Memory B cell (primary cell): Measurements from ENCODE around the gene OVCA2.

Experiments
- ATAC-seq: fragments of 150-1000 bp; cut with Tn5 transposase; 2 replicates; pipeline ENCODE4 v1.10.0; 2021; ENCODE audit warnings: low read depth, mild to moderate bottlenecking, moderate library complexity
- DNase-seq, 2 donors: peaks; one replicate each; pipeline ENCODE4 v3.0.0; 2022; ENCODE audit warnings: low spot score in 2 of 2
- H3K27ac Mint-ChIP-seq: one replicate; pipeline ENCODE4 v1.8.0; 2022; ENCODE audit warnings: mild to moderate bottlenecking, moderate library complexity, mixed read lengths
- H3K27me3 Mint-ChIP-seq: one replicate; pipeline ENCODE4 v1.8.0; 2022; ENCODE audit warnings: mixed read lengths
- H3K36me3 Mint-ChIP-seq: one replicate; pipeline ENCODE4 v1.8.0; 2022; ENCODE audit warnings: mild to moderate bottlenecking, mixed read lengths
- H3K4me1 Mint-ChIP-seq: one replicate; pipeline ENCODE4 v1.8.0; 2022; ENCODE audit warnings: mixed read lengths
- H3K4me3 Mint-ChIP-seq: one replicate; pipeline ENCODE4 v1.8.0; 2022; ENCODE audit warnings: mild to moderate bottlenecking, moderate library complexity, mixed read lengths
- H3K9me3 Mint-ChIP-seq: one replicate; pipeline ENCODE4 v1.8.0; 2022; ENCODE audit warnings: mixed read lengths

Gene OVCA2

DNA sequence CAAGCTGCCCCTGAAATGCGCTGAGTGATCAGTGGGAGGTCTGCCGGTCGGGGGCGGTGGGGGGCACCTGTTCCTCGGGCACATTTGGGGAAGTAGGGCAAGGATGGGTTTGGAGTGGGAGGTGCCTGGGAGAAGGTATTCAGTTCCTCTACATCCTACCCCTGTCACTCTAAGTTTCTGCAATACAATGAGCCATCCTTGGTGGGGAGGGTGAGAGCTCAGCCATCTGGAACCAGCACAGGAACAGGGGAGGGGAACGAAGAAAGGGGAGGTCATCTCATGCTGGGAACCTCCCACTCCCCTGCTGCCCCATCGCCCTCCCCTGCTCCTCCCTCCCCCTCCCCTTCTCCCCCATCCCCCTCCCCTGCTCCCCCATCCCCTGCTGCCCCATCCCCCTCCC is 7.7 kb upstream of the OVCA2 start:
- no peaks in the 10 kb centered on the region for H3K27me3 Mint-ChIP-seq
- H3K4me1 Mint-ChIP-seq: peaks cover 17% of the 10 kb centered on the region
- no peak for ATAC-seq
- no peak for DNase-seq
- H3K36me3 Mint-ChIP-seq: peaks cover 12% of the 10 kb centered on the region
- H3K4me3 Mint-ChIP-seq: no peak overlapping the region
- no peak overlapping the region for H3K27ac Mint-ChIP-seq
- H3K9me3 Mint-ChIP-seq: no peaks in the 10 kb centered on the region

DNA sequence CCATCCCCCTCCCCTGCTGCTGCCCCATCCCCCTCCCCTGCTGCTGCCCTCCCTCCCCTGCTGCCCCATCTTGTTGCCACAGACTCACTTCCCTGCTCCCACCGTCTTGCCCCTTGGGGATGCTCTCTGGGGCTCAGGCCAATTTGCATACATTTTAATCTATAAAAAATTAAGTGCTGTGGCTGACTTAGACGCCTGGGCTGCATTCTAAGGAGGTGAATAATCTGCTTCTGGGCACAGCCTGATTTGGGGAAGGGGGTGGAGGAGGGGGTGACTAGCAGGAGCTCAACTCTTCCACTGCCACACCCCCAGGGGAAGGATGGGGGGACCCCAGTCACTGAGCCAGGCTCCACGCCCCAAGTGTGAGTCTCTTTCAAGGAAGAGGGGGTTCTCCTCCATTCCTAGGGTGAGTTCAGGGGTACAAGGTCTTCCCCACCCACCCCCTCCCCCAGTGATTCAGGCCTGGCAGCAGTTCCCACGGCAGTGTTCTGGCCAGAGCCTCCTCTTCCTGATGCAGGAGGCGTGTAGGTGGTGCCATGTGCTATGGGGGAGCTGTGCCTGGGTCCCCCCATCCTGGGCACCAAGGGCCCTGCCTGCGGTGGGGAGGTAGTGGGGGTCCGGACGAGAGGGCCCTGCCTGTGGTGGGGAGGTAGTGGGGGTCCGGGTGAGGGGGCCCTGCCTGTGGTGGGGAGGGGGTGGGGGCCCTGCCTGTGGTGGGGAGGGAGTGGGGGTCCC is 6.8 kb upstream of the OVCA2 start:
- DNase-seq (no peak), ATAC-seq (no peak)
- Mint-ChIP-seq H3K27ac (no peak overlapping the region), H3K4me1 (peaks cover 17% of the 10 kb centered on the region), H3K36me3 (peaks cover 13% of the 10 kb centered on the region), H3K9me3 (no peaks in the 10 kb centered on the region), H3K27me3 (no peaks in the 10 kb centered on the region), H3K4me3 (peak overlapping the region; percentile 46)

DNA sequence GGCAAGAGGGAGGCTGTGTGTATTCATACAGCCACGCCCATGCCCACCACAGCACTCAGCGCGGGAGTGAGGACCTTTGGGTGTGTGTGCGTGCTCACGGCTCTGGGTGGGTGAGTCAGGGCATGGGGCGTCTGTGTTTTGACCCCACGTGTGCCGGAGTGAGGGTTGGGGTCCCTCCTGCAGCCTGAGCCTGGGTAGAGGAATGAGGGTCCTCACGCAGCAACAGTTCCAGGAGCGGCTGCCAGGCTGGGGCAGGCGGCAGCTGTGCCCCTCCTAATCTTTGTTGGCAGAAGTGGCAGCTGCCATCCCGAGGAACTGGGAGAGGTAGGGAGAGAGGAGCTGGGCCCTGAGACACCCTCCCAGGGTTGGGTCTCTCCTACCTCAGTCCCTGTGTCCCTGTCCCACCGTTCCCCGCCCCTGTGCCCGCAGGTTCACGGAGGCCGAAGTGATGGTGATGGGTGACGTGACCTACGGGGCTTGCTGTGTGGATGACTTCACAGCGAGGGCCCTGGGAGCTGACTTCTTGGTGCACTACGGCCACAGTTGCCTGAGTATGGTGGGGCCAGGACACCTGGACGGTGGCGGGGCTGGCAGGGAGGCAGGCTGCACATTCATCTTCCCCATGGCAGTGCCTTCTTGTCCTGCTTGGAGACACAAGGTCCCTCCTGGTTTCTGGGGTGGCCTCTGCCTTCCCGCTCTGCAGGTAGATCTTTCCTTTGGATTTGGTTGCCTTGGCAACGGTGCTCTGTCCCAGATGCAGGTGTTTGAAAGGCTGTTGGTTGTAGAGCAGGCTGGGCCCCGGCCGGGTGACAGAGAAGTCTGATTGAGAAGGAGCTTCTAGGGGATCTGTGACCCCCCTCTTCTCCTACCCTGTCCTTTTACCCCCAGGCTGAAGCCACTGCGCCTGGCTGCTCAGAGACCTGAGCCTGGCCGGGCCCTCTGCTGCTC is 6.0 kb upstream of the OVCA2 start:
- peaks cover 14% of the 10 kb centered on the region for H3K36me3 Mint-ChIP-seq
- ATAC-seq (no peak), DNase-seq (no peak)
- no peaks in the 10 kb centered on the region for H3K27me3 Mint-ChIP-seq
- no peaks in the 10 kb centered on the region for H3K9me3 Mint-ChIP-seq
- no peak overlapping the region for H3K27ac Mint-ChIP-seq
- peaks cover 13% of the 10 kb centered on the region for H3K4me1 Mint-ChIP-seq
- no peak overlapping the region for H3K4me3 Mint-ChIP-seq

DNA sequence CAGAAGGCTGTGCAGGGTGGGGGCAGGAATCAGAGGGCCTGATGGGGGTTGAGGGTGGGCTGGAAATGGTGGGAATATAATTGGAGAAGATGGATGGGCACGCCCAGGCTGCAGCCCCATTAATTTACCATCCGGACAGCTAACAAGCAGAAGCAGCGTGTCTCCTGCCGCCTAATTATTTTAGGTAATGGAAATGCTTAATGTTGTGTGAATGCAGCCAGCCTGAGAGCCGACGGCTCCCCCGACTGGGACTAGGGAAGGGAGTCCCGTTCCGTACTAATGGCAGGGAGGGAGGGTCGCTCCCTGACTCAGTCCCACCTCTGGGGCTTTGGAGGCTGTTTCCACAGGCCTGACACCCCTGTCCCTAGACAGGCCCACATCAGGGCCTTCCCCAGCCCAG is 4.7 kb upstream of the OVCA2 start:
- no peak for ATAC-seq
- Mint-ChIP-seq H3K36me3 (peaks cover 15% of the 10 kb centered on the region), H3K4me3 (no peak overlapping the region), H3K27ac (no peak overlapping the region), H3K4me1 (peaks cover 8% of the 10 kb centered on the region), H3K9me3 (no peaks in the 10 kb centered on the region), H3K27me3 (no peaks in the 10 kb centered on the region)
- no peak for DNase-seq

DNA sequence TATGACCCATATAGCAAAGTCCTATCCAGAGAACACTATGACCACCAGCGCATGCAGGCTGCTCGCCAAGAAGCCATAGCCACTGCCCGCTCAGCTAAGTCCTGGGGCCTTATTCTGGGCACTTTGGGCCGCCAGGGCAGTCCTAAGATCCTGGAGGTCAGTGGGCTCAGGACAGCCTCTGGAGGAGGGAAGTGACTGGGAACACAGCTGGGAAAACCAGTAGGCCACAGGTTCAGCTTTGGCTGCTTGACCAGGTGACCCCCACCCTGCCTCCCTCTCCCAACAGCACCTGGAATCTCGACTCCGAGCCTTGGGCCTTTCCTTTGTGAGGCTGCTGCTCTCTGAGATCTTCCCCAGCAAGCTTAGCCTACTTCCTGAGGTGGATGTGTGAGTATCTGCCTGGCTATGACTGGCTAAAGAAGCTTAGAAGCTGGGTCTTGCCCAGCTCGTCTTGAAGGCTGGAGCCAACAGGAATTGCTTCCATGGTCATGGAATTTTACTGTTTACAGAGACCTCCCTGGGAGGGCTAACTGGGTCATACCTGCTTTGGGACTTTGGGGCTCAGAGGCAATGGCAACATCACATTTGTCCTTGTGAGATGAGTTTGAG is 1.5 kb upstream of the OVCA2 start:
- peak overlapping the region; percentile 50 for H3K4me3 Mint-ChIP-seq
- ATAC-seq (no peak), DNase-seq (no peak)
- no peaks in the 10 kb centered on the region for H3K9me3 Mint-ChIP-seq
- peaks cover 15% of the 10 kb centered on the region for H3K4me1 Mint-ChIP-seq
- peaks cover 23% of the 10 kb centered on the region for H3K36me3 Mint-ChIP-seq
- H3K27ac Mint-ChIP-seq: peak overlapping the region; percentile 24
- no peaks in the 10 kb centered on the region for H3K27me3 Mint-ChIP-seq

DNA sequence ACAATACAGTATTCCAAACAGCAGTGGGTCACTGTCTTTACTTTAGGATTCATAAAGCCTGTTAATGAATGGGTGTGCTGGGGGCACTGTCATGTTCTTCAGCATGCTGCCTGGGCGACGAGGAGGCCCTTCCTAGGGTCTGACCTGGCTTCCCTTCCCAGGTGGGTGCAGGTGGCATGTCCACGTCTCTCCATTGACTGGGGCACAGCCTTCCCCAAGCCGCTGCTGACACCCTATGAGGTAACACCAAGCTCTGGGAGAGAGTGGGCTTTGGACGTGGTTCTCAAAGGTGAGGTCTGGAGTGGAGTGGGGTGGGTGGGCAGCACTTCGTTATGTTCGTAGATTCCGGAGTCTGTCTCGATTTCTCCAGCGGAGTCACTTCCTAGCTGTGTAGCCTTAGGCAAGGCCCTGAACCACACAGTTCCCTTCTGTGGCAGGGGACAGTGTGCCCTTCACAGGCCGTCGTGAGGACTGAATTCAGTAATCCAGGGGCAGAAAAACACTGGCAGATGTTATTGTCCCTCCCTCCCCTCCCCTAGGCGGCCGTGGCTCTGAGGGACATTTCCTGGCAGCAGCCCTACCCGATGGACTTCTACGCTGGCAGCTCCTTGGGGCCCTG is 771 bp upstream of the OVCA2 start:
- peak overlapping the region; percentile 98 for H3K4me3 Mint-ChIP-seq
- DNase-seq: no peak
- peaks cover 23% of the 10 kb centered on the region for H3K36me3 Mint-ChIP-seq
- H3K27me3 Mint-ChIP-seq: no peaks in the 10 kb centered on the region
- no peak overlapping the region for H3K27ac Mint-ChIP-seq
- no peaks in the 10 kb centered on the region for H3K9me3 Mint-ChIP-seq
- ATAC-seq: no peak
- peaks cover 15% of the 10 kb centered on the region for H3K4me1 Mint-ChIP-seq

DNA sequence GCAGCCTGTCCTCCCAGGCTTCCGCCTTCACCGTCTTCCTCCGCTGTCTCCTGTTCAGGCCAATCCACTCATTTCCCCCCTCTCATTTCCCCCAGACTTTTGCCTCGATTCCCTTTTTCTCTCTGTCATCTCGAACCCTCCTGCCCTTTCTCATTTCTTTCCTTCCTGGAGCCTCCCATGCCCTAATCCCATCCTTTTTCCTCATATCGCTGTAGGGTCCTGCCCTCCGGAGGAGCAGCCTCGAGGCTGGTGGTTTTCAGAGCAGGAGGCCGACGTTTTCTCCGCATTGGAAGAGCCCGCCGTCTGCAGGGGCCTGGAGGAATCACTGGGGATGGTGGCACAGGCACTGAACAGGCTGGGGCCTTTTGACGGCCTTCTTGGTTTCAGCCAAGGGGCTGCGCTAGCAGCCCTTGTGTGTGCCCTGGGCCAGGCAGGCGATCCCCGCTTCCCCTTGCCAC is 597 bp downstream of the OVCA2 start:
- DNase-seq (no peak), ATAC-seq (no peak)
- Mint-ChIP-seq H3K4me1 (peaks cover 15% of the 10 kb centered on the region), H3K27ac (peak overlapping the region; percentile 98), H3K4me3 (peak overlapping the region; percentile 98), H3K36me3 (peaks cover 15% of the 10 kb centered on the region), H3K27me3 (no peaks in the 10 kb centered on the region), H3K9me3 (no peaks in the 10 kb centered on the region)

DNA sequence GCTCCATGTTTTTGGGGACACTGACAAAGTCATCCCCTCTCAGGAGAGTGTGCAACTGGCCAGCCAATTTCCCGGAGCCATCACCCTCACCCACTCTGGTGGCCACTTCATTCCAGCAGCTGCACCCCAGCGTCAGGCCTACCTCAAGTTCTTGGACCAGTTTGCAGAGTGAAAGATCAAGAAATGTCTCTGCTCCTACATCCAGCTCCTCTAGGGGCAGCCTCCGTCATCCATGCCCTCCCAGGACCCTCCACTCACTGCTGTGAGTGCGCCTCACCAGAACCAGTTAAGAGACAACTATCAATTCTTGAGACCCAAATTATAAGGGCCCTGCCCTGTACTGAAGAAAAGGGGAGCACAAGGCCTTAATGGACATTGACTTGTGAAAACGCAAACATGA is 1.1 kb downstream of the OVCA2 start:
- H3K36me3 Mint-ChIP-seq: peaks cover 11% of the 10 kb centered on the region
- H3K27me3 Mint-ChIP-seq: peaks cover 1% of the 10 kb centered on the region
- no peaks in the 10 kb centered on the region for H3K9me3 Mint-ChIP-seq
- DNase-seq: no peak
- peak overlapping the region; percentile 98 for H3K27ac Mint-ChIP-seq
- H3K4me3 Mint-ChIP-seq: peak overlapping the region; percentile 98
- ATAC-seq: no peak
- H3K4me1 Mint-ChIP-seq: peaks cover 16% of the 10 kb centered on the region

DNA sequence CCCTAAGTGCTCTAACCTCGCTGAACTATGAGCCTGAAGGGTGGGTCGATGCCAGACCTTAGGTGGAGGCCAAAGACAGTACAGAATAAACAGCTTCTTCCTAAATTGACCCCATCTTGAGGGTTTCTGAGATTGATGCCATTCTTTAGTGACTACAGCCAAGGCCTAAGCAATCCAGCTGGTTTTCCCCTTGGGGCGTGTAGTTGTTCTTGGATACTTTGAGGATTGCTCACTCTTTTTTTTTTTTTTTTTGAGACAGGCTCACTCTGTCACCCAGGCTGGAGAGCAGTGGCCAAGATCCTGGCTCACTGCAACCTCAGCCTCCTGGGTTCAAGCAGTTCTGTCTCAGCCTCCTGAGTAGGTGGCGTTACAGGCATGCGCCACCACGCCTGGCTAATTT is 2.0 kb downstream of the OVCA2 start:
- Mint-ChIP-seq H3K36me3 (peaks cover 11% of the 10 kb centered on the region), H3K9me3 (no peaks in the 10 kb centered on the region), H3K4me3 (no peak overlapping the region), H3K4me1 (peaks cover 19% of the 10 kb centered on the region), H3K27me3 (peaks cover 4% of the 10 kb centered on the region), H3K27ac (no peak overlapping the region)
- DNase-seq (no peak), ATAC-seq (no peak)

DNA sequence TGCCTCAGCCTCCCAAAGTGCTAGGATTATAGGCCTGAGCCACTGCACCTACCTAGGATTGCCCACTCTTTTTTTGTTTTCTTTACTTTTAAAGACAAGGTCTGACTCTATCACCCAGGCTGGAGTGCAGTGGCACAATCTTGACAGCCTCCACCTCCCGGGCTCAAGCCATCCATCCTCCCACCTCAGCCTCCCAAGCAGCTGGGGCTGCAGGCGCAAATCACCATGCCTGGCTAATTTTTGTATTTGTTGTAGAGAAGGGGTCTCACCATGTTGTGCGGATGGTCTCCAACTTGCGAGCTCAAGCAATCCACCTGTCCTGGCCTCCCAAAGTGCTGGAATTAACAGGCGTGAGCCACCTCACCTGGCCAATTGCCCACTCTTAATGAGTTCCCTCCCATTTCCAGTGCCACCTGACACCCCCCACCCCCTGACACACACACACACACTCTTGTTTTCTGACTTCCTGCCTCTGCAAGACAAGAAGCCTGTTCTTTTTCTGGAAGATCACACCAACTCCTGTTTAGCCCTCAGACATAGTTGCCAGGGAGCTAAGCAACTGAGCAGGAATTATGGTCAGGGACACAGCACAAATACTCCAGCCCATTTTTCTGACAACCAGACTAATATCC is 2.6 kb downstream of the OVCA2 start:
- peak overlapping the region; percentile 21 for H3K4me3 Mint-ChIP-seq

DNA sequence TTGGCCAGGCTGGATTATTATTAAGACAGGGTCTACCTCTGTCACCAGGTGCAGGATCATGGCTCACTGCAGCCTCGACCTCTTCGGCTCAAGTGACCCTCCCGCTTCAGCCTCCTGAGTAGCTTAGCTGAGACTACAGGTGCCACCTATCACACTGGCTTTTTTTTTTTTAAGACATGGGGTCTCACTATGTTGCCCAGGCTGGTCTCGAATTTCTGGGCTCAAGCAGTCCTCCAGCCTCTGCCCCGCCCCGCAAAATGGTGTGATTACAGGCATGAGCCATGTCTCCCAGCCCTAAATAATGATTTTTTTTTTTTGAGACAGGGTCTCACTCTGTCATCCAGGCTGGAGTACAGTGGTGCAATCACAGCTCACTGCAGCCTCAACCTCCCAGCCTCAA is 5.8 kb downstream of the OVCA2 start:
- Mint-ChIP-seq H3K27me3 (peaks cover 12% of the 10 kb centered on the region), H3K36me3 (peaks cover 7% of the 10 kb centered on the region), H3K4me3 (no peak overlapping the region), H3K4me1 (peaks cover 20% of the 10 kb centered on the region), H3K9me3 (no peaks in the 10 kb centered on the region), H3K27ac (no peak overlapping the region)
- no peak for DNase-seq
- ATAC-seq: no peak

More for the DNA sequence above, 2.6 kb downstream of the OVCA2 start:
- Mint-ChIP-seq H3K36me3 (peaks cover 11% of the 10 kb centered on the region), H3K4me1 (peaks cover 19% of the 10 kb centered on the region), H3K27ac (no peak overlapping the region), H3K9me3 (no peaks in the 10 kb centered on the region), H3K27me3 (peaks cover 4% of the 10 kb centered on the region)
- ATAC-seq (no peak), DNase-seq (no peak)

DNA sequence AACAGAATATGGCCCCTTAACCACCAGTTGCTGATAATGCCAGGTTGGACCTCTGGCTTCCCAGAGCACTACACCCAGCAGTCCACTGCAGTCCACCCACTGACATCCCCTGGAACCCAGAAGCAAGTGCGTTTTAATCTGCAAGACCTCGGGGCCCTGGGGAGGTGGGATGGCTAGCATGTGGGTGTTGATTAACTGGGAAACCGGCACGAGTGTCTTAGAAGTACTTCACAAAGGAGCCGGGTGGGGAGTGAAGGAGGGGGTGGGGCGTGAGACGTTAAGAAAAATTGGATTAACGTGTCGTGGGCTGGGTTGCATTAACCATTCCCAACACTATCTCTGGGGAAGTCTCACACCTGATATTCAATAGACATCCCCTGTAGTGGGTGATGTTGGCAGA is 7.0 kb downstream of the OVCA2 start:
- ATAC-seq: no peak
- H3K4me3 Mint-ChIP-seq: peak overlapping the region; percentile 74
- peaks cover 16% of the 10 kb centered on the region for H3K27me3 Mint-ChIP-seq
- no peaks in the 10 kb centered on the region for H3K9me3 Mint-ChIP-seq
- no peaks in the 10 kb centered on the region for H3K36me3 Mint-ChIP-seq
- H3K4me1 Mint-ChIP-seq: peaks cover 21% of the 10 kb centered on the region
- peak overlapping the region; percentile 74 for H3K27ac Mint-ChIP-seq
- no peak for DNase-seq
